IMR-90 (cell line): ENCODE data around the gene SLC2A13. TPM values are rescaled to one million over a fixed set of nuclear protein-coding genes. Genes with fewer than 3 reads are reported as not detected.

Source experiments
- ATAC-seq: fragments of 200-7000 bp; cut with Tn5 transposase; 2 replicates; pipeline ENCODE4 v1.9.1; 2020; ENCODE audit warnings: low read depth, mild to moderate bottlenecking, moderate library complexity
- BruUV-seq: library from RNA; stranded (reverse); fragments of 400-500 nt; replicated peaks from 2 replicates; lab custom pipeline; 2021; lab: Mats Ljungman, UMichigan
- CTCF ChIA-PET: fragments of 300-600 bp; formaldehyde crosslinking; extraction: SDS; loops from one replicate; lab custom pipeline; 2021; ENCODE audit warnings: antibody characterized with exemption; lab: Yijun Ruan, JAX
- POLR2A ChIA-PET: fragments of 300-600 bp; sonication (Branson Sonifier 250); formaldehyde crosslinking; loops from one replicate; lab custom pipeline; 2022; ENCODE audit warnings: antibody characterized with exemption; ENCODE audit not compliant: unreplicated experiment; lab: Charles Lee
- DNase-seq: peaks from one replicate; pipeline ENCODE4 v3.0.0; 2013
- H2AFZ ChIP-seq: replicated peaks from 2 replicates; pipeline ENCODE3; 2013; ENCODE audit warnings: low read length, mild to moderate bottlenecking; ENCODE audit not compliant: poor library complexity
- H2AK5ac ChIP-seq: 2 replicates; pipeline ENCODE4 v1.6.1; 2013; ENCODE audit warnings: low read depth, low read length, inconsistent platforms
- H2AK9ac ChIP-seq: replicated peaks from 2 replicates; pipeline ENCODE3; 2013; ENCODE audit warnings: mild to moderate bottlenecking, low read depth, low read length, moderate library complexity; ENCODE audit not compliant: poor library complexity
- H2BK120ac ChIP-seq: 2 replicates; pipeline ENCODE4 v1.6.1; 2013; ENCODE audit warnings: low read depth, low read length, inconsistent platforms
- H2BK15ac ChIP-seq: 3 replicates; pipeline ENCODE4 v1.6.1; 2013; ENCODE audit warnings: low read depth, low read length, inconsistent platforms
- H2BK20ac ChIP-seq: 2 replicates; pipeline ENCODE4 v1.6.1; 2013; ENCODE audit warnings: low read depth, mild to moderate bottlenecking, inconsistent platforms, low read length, moderate library complexity
- H2BK5ac ChIP-seq: 2 replicates; pipeline ENCODE4 v1.6.1; 2013; ENCODE audit warnings: mild to moderate bottlenecking, low read depth, low read length, inconsistent platforms; ENCODE audit not compliant: poor library complexity, severe bottlenecking
- H3K14ac ChIP-seq: replicated peaks from 2 replicates; pipeline ENCODE4 v1.6.1; 2013; ENCODE audit warnings: low read depth, low read length, inconsistent platforms
- H3K18ac ChIP-seq: 2 replicates; pipeline ENCODE4 v1.6.1; 2013; ENCODE audit warnings: low read depth, low read length, control low read depth
- H3K23ac ChIP-seq: 2 replicates; pipeline ENCODE4 v1.6.1; 2013; ENCODE audit warnings: low read depth, low read length, inconsistent platforms
- H3K27ac ChIP-seq: 2 replicates; pipeline ENCODE4 v1.5.1; 2013; ENCODE audit warnings: mild to moderate bottlenecking, control low read depth, low read length; ENCODE audit not compliant: insufficient read depth
- H3K27me3 ChIP-seq: 2 replicates; pipeline ENCODE4 v1.6.1; 2013; ENCODE audit warnings: low read length; ENCODE audit not compliant: control insufficient read depth, insufficient read depth
- H3K36me3 ChIP-seq: 2 replicates; pipeline ENCODE4 v1.6.1; 2013; ENCODE audit warnings: low read length, mixed read lengths; ENCODE audit not compliant: control insufficient read depth, insufficient read depth
- H3K4ac ChIP-seq: 2 replicates; pipeline ENCODE4 v1.6.1; 2013; ENCODE audit warnings: low read depth, low read length, inconsistent platforms
- H3K4me1 ChIP-seq: 2 replicates; pipeline ENCODE4 v1.6.1; 2013; ENCODE audit warnings: low read length, mixed read lengths; ENCODE audit not compliant: control insufficient read depth, insufficient read depth
- H3K4me2 ChIP-seq: 2 replicates; pipeline ENCODE4 v1.6.1; 2013; ENCODE audit warnings: low read depth, mild to moderate bottlenecking, control low read depth, low read length, moderate library complexity
- H3K4me3 ChIP-seq: 2 replicates; pipeline ENCODE4 v1.5.1; 2013; ENCODE audit warnings: low read depth, mild to moderate bottlenecking, control low read depth, low read length, moderate library complexity; ENCODE audit not compliant: insufficient read depth
- H3K56ac ChIP-seq: 2 replicates; pipeline ENCODE4 v1.6.1; 2013; ENCODE audit warnings: low read length, inconsistent platforms; ENCODE audit not compliant: insufficient read depth; ENCODE audit errors: extremely low read depth
- H3K79me1 ChIP-seq, 2 experiments: 2 replicates each; pipeline ENCODE4 v1.6.1; 2013; ENCODE audit warnings: low read length in 2 of 2, inconsistent platforms in 1 of 2, low read depth in 1 of 2
- H3K9ac ChIP-seq: 2 replicates; pipeline ENCODE4 v1.6.1; 2013; ENCODE audit warnings: low read depth, low read length, control low read depth
- H3K9me1 ChIP-seq: 2 replicates; pipeline ENCODE4 v1.6.1; 2013; ENCODE audit warnings: low read length, inconsistent platforms; ENCODE audit not compliant: insufficient read depth
- H3K9me3 ChIP-seq: 2 replicates; pipeline ENCODE4 v1.6.1; 2013; ENCODE audit warnings: low read length; ENCODE audit not compliant: control insufficient read depth, insufficient read depth
- H4K20me1 ChIP-seq: 2 replicates; pipeline ENCODE4 v1.6.1; 2013; ENCODE audit warnings: low read length, inconsistent platforms; ENCODE audit not compliant: insufficient read depth
- H4K5ac ChIP-seq: 2 replicates; pipeline ENCODE4 v1.6.1; 2013; ENCODE audit warnings: mild to moderate bottlenecking, low read depth, low read length, control low read depth
- H4K8ac ChIP-seq, 2 experiments: 2 replicates each; pipeline ENCODE4 v1.6.1; 2013; ENCODE audit warnings: low read depth in 2 of 2, low read length in 2 of 2, control low read depth in 1 of 2, inconsistent platforms in 1 of 2
- H4K91ac ChIP-seq: 2 replicates; pipeline ENCODE4 v1.6.1; 2013; ENCODE audit warnings: low read depth, low read length, inconsistent platforms; ENCODE audit not compliant: insufficient read depth
- BHLHE40 ChIP-seq: fragments of 150-350 bp; IDR thresholded peaks from 2 replicates; pipeline ENCODE4 v1.6.1; 2016; ENCODE audit warnings: mild to moderate bottlenecking, low read depth, low read length
- CEBPB ChIP-seq: IDR thresholded peaks from 2 replicates; pipeline ENCODE4 v1.6.1; 2012; ENCODE audit warnings: low read depth, low read length, improper control_type of control experiment
- CHD1 ChIP-seq: IDR thresholded peaks from 2 replicates; pipeline ENCODE4 v1.6.1; 2012; ENCODE audit warnings: low read depth, low read length, improper control_type of control experiment
- CTCF ChIP-seq: conservative IDR thresholded peaks from 2 replicates; pipeline ENCODE4 v1.5.1; 2012; ENCODE audit warnings: mild to moderate bottlenecking, low read depth, low read length, improper control_type of control experiment
- FOS ChIP-seq: fragments of 150-350 bp; IDR thresholded peaks from 2 replicates; pipeline ENCODE4 v1.6.1; 2016; ENCODE audit warnings: low read depth, low read length
- MAFK ChIP-seq: IDR thresholded peaks from 2 replicates; pipeline ENCODE4 v1.6.1; 2012; ENCODE audit warnings: low read depth, low read length, improper control_type of control experiment
- MAZ ChIP-seq: IDR thresholded peaks from 2 replicates; pipeline ENCODE4 v1.6.1; 2012; ENCODE audit warnings: low read depth, mild to moderate bottlenecking, low read length, improper control_type of control experiment, moderate library complexity, borderline replicate concordance
- MXI1 ChIP-seq: IDR thresholded peaks from 2 replicates; pipeline ENCODE4 v1.6.1; 2012; ENCODE audit warnings: low read depth, mild to moderate bottlenecking, low read length, moderate library complexity, borderline replicate concordance
- NFE2L2 ChIP-seq: fragments of 150-350 bp; IDR thresholded peaks from 2 replicates; pipeline ENCODE4 v1.6.1; 2016; ENCODE audit warnings: low read depth, mild to moderate bottlenecking, low read length
- POLR2A ChIP-seq: IDR thresholded peaks from 2 replicates; pipeline ENCODE4 v1.6.1; 2012; ENCODE audit warnings: mild to moderate bottlenecking, low read depth, low read length
- RAD21 ChIP-seq: IDR thresholded peaks from 2 replicates; pipeline ENCODE4 v1.6.1; 2012; ENCODE audit warnings: low read length, improper control_type of control experiment
- RCOR1 ChIP-seq: IDR thresholded peaks from 2 replicates; pipeline ENCODE4 v1.6.1; 2012; ENCODE audit warnings: mild to moderate bottlenecking, low read length, improper control_type of control experiment; ENCODE audit not compliant: insufficient replicate concordance
- RFX5 ChIP-seq: IDR thresholded peaks from 2 replicates; pipeline ENCODE4 v1.8.0; 2012; ENCODE audit warnings: low read depth, mild to moderate bottlenecking, low read length, moderate library complexity
- SMC3 ChIP-seq: fragments of 150-350 bp; IDR thresholded peaks from 2 replicates; pipeline ENCODE4 v1.6.1; 2016; ENCODE audit warnings: low read depth, mild to moderate bottlenecking, antibody characterized with exemption, low read length, moderate library complexity
- USF2 ChIP-seq: fragments of 150-350 bp; IDR thresholded peaks from 2 replicates; pipeline ENCODE4 v1.6.1; 2017; ENCODE audit warnings: mild to moderate bottlenecking, antibody characterized with exemption, low read length, low read depth
- WGBS, 2 experiments: methylation state at CpG; one replicate each; pipeline versions ENCODE4 v1.1.5 to v1.1.7; 2013; ENCODE audit warnings: missing lambda C conversion rate in 2 of 2; ENCODE audit not compliant: insufficient read length in 1 of 2; ENCODE audit errors: extremely low coverage in 2 of 2; 5-methylcytosine and 5-hydroxymethylcytosine counted together
- dilution Hi-C: fragments of 300-500 bp; cut with HindIII; formaldehyde crosslinking; loops from one replicate; pipeline ENCODE4 v1.14.3; 2018; ENCODE audit warnings: low sequenced_read_pairs; ENCODE audit not compliant: unreplicated experiment
- in situ Hi-C: fragments of 300-500 bp; cut with MboI; formaldehyde crosslinking; loops from 3 replicates; pipeline ENCODE4 v1.14.3; 2019; ENCODE audit warnings: low sequenced_read_pairs, inconsistent platforms, mixed read lengths
- intact Hi-C: fragments of 100-400 bp; cut with micrococcal nuclease; formaldehyde crosslinking; loops from 2 replicates; pipeline ENCODE4 v1.10.0; 2022
- polyA plus RNA-seq, 3 experiments: library from polyadenylated mRNA; depleted of rRNA; stranded (reverse); fragments of >200 nt; gene quantifications; 2 replicates each; pipeline ENCODE4 v1.2.3, GENCODE V29; 2012; ENCODE audit warnings: low replicate concordance in 1 of 3
- total RNA-seq: library from RNA; depleted of rRNA; stranded (reverse); fragments of >200 nt; gene quantifications from 2 replicates; pipeline ENCODE4 v1.2.3, GENCODE V29; 2012
- TF ChIP-seq, protein P1 (sequence below): fragments of 150-350 bp; IDR thresholded peaks from 2 replicates; pipeline ENCODE4 v1.6.1; 2016; ENCODE audit warnings: low read depth, mild to moderate bottlenecking, low read length, moderate library complexity, borderline replicate concordance

SLC2A13 gene
- total and polyA plus RNA-seq, 2 of the 4 experiments (the other 2 are of a cell fraction), result 1.5 to 3.9 TPM

DNA sequence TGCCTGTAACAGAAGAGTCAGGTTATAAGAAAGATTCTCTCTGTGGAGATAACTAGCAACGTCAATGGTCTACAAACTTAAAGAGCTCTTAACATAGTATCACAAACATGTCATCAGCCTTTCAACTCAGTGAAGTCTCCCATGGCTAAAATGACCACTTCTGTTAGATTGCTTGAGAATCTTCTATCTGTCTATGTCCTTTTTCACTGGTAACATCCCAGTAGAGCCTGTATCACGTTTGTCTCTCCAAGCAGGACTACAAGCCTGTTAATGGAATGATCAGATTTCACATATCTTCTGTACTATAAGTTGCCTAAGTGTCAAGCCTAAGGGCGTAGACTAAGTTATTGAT, 50.7 kb downstream of the SLC2A13 start:
- Histone ChIP-seq H3K27me3 (no peaks in the 10 kb centered on the region), H3K27ac (no peak overlapping the region), H3K56ac (no peak overlapping the region), H3K79me1 (no peaks in the 10 kb centered on the region), H3K4me2 (peak overlapping the region; percentile 10; the same call in 1 of the 2 replicates), H3K14ac (0 out of 2 replicates have a peak overlapping the region, but pooled peaks have one; percentile 9), H3K36me3 (no peaks in the 10 kb centered on the region), H3K4ac (no peak overlapping the region), H4K20me1 (no peaks in the 10 kb centered on the region), H3K9me3 (no peaks in the 10 kb centered on the region), H3K4me1 (no peaks in the 10 kb centered on the region), H4K5ac (no peak overlapping the region), H2BK15ac (no peak overlapping the region), H3K9ac (no peak overlapping the region), H3K18ac (no peak overlapping the region), H2AK9ac (no peak overlapping the region), H3K4me3 (no peak overlapping the region), H2AFZ (no peak overlapping the region), H3K9me1 (no peaks in the 10 kb centered on the region), H2BK20ac (no peak overlapping the region), H4K8ac (no peak overlapping the region), H2AK5ac (no peak overlapping the region), H4K91ac (no peak overlapping the region), H2BK120ac (no peak overlapping the region), H2BK5ac (no peak overlapping the region), H3K23ac (no peak overlapping the region)
- CTCF ChIA-PET, result interaction anchor here (1.0 kb wide), 1 partner anchor 14 kb away, joined by 3 read pairs; no protein-coding TSS in a partner anchor
- WGBS, 2 experiments, result no CpG with 5 or more reads among the region's 3 CpGs
- TF ChIP-seq MXI1 (no peak), RAD21 (no peak), RFX5 (no peak), USF2 (no peak), RCOR1 (no peak), MAFK (no peak), NFE2L2 (no peak), POLR2A (no peak), CEBPB (no peak), MAZ (no peak), FOS (no peak), BHLHE40 (no peak), CHD1 (no peak), SMC3 (no peak), CTCF (no peak)
- TF ChIP-seq, protein P1, sequence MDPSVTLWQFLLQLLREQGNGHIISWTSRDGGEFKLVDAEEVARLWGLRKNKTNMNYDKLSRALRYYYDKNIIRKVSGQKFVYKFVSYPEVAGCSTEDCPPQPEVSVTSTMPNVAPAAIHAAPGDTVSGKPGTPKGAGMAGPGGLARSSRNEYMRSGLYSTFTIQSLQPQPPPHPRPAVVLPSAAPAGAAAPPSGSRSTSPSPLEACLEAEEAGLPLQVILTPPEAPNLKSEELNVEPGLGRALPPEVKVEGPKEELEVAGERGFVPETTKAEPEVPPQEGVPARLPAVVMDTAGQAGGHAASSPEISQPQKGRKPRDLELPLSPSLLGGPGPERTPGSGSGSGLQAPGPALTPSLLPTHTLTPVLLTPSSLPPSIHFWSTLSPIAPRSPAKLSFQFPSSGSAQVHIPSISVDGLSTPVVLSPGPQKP, result no peak
- intact Hi-C loops (no loop called here), dilution Hi-C loops (no loop called here), in situ Hi-C loops (no loop called here)
- DNase-seq (peak; percentile 19), ATAC-seq (peak; percentile 25; the same call in 1 of the 2 replicates)
- no TSS peak for BruUV-seq
- POLR2A ChIA-PET, result no interaction called here
